GM12892 (cell line): ENCODE measurements around the gene ADARB2.

Experiments used
- POLR2AphosphoS5 ChIP-seq: IDR thresholded peaks from 2 replicates; pipeline ENCODE4 v1.6.1; 2011; ENCODE audit warnings: low read depth, low read length, control low read depth
- TAF1 ChIP-seq: IDR thresholded peaks from 2 replicates; pipeline ENCODE4 v1.6.1; 2011; ENCODE audit warnings: low read depth, mild to moderate bottlenecking, control low read depth, low read length, borderline replicate concordance

DNA sequence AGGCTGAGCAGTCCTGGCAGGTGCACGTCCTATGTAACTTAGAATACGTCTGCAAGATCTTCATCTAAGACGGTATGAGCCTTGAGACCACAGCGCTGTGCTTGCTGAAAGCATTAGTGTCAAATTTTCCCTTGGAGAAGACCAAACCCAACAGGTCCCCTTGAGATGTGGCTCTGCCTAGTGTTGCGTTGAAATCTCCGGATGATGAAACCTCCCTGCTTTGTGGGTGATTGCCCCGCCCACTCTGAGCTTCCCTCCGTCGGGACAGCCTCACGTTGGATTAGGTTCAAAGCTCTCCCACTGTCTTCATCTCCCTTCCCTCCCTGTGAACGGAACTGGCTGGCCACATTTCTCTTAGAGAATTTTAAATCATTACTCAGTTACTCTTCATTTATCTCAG lies 102.0 kb downstream of the ADARB2 start:
- TF ChIP-seq POLR2AphosphoS5 (no peak), TAF1 (no peak)
